K562 (cell line): Measurements from ENCODE around the gene PTPN5. TPM values are rescaled to one million over a fixed set of nuclear protein-coding genes. Genes with fewer than 3 reads are reported as not detected.

ENCODE experiments used
- ATAC-seq: fragments of 200-7000 bp; cut with Tn5 transposase; 3 replicates; pipeline ENCODE4 v1.9.1; 2020; ENCODE audit warnings: moderate library complexity
- BruUV-seq: library from RNA; stranded (reverse); fragments of 400-500 nt; replicated peaks from 2 replicates; lab custom pipeline; 2021; lab: Mats Ljungman, UMichigan
- CTCF ChIA-PET: fragments of 300-600 bp; formaldehyde crosslinking; extraction: SDS; loops from one replicate; lab custom pipeline; 2021; ENCODE audit warnings: low intra/inter-chr PET ratio; lab: Yijun Ruan, JAX
- POLR2A ChIA-PET: fragments of 300-600, 350-650 bp; sonication (Branson Sonifier 250); formaldehyde crosslinking; extraction: SDS; loops from one replicate; lab custom pipeline; 2021; ENCODE audit warnings: antibody characterized with exemption, inconsistent platforms; lab: Yijun Ruan, JAX
- DNase-seq, 4 experiments: peaks; one replicate each; pipeline versions ENCODE4 v3.0.0 to v3.0.0-alpha.2; 2011 to 2018; ENCODE audit warnings: low spot score in 3 of 4, mixed read lengths in 3 of 4; ENCODE audit errors: extremely low read depth in 1 of 4
- FAIRE-seq: peaks from 2 replicates; lab custom pipeline; 2011; peaks lifted over from hg19 to GRCh38; lab: Jason Lieb, UNC
- H2AFZ ChIP-seq: 2 replicates; pipeline ENCODE4 v1.6.0; 2011; ENCODE audit warnings: low read depth, low read length, control low read depth, inconsistent platforms
- H3K27ac ChIP-seq: fragments of 200-600 bp; 3 replicates; pipeline ENCODE4 v1.8.0; 2011; ENCODE audit warnings: low read depth, mild to moderate bottlenecking, control low read depth, inconsistent platforms, low read length, moderate library complexity, mixed read lengths; ENCODE audit errors: extremely low read depth
- H3K27me3 ChIP-seq, 2 experiments: fragments of 300-600 bp in 1 of 2; 2 replicates in 1 of 2; 3 replicates in 1 of 2; pipeline versions ENCODE4 v1.6.0 to v1.8.0; 2011; ENCODE audit warnings: inconsistent platforms in 2 of 2, low read length in 2 of 2, mild to moderate bottlenecking in 1 of 2, mixed read lengths in 1 of 2, moderate library complexity in 1 of 2; ENCODE audit not compliant: control insufficient read depth in 2 of 2, insufficient read depth in 2 of 2
- H3K36me3 ChIP-seq: fragments of 300-600 bp; 3 replicates; pipeline ENCODE4 v1.8.0; 2011; ENCODE audit warnings: mild to moderate bottlenecking, low read length, inconsistent platforms; ENCODE audit not compliant: control insufficient read depth, insufficient read depth
- H3K4me1 ChIP-seq, 2 experiments: fragments of 200-600 bp in 1 of 2; replicated peaks in 1 of 2; 2 replicates in 1 of 2; 3 replicates in 1 of 2; pipeline versions ENCODE4 v1.5.1 to v1.8.0; 2011; ENCODE audit warnings: inconsistent platforms in 2 of 2, low read length in 2 of 2, mild to moderate bottlenecking in 1 of 2, mixed read lengths in 1 of 2, moderate library complexity in 1 of 2; ENCODE audit not compliant: control insufficient read depth in 2 of 2, insufficient read depth in 2 of 2
- H3K4me2 ChIP-seq: 2 replicates; pipeline ENCODE4 v1.6.1; 2011; ENCODE audit warnings: low read length, control low read depth, inconsistent platforms, mixed read lengths; ENCODE audit not compliant: insufficient read depth
- H3K4me3 ChIP-seq: fragments of 200-600 bp; sonication (generic), shearing (Covaris generic); 2 replicates; pipeline ENCODE4 v1.5.1; 2016; ENCODE audit warnings: control low read depth, inconsistent platforms
- H3K79me2 ChIP-seq: fragments of 200-600 bp; 3 replicates; pipeline ENCODE4 v1.8.0; 2011; ENCODE audit warnings: low read length, inconsistent platforms; ENCODE audit not compliant: control insufficient read depth, insufficient read depth
- H3K9ac ChIP-seq, 2 experiments: 2 replicates each; pipeline versions ENCODE4 v1.6.0 to v1.6.1; 2011; ENCODE audit warnings: low read depth in 2 of 2, low read length in 2 of 2, control low read depth in 1 of 2, inconsistent platforms in 1 of 2, mild to moderate bottlenecking in 1 of 2, mixed read lengths in 1 of 2; ENCODE audit not compliant: insufficient read depth in 1 of 2
- H3K9me1 ChIP-seq: one replicate; pipeline ENCODE4 v1.6.0; 2011; ENCODE audit warnings: inconsistent platforms, mild to moderate bottlenecking, low read length, moderate library complexity; ENCODE audit not compliant: control insufficient read depth, insufficient read depth
- H3K9me3 ChIP-seq: replicated peaks from 2 replicates; pipeline ENCODE4 v1.5.1; 2011; ENCODE audit warnings: low read depth, low read length, inconsistent platforms; ENCODE audit not compliant: control insufficient read depth, insufficient read depth
- H4K20me1 ChIP-seq: replicated peaks from 2 replicates; pipeline ENCODE4 v1.6.1; 2011; ENCODE audit warnings: low read length, inconsistent platforms, mixed read lengths; ENCODE audit not compliant: control insufficient read depth, insufficient read depth
- CLOCK ChIP-seq: fragments of 250-450 bp; sonication (Bioruptor Pico); IDR thresholded peaks from 2 replicates; pipeline ENCODE4 v1.4.0; 2020; ENCODE audit warnings: mild to moderate bottlenecking, moderate library complexity, borderline replicate concordance
- PATZ1 ChIP-seq: fragments of 250-450 bp; sonication (Bioruptor Pico); IDR thresholded peaks from 2 replicates; pipeline ENCODE4 v1.5.0; 2020; ENCODE audit warnings: mild to moderate bottlenecking, borderline replicate concordance
- RBM17 ChIP-seq: fragments of 200-400 bp; formaldehyde crosslinking; IDR thresholded peaks from 2 replicates; pipeline ENCODE4 v1.6.1; 2017; ENCODE audit warnings: low read depth, mild to moderate bottlenecking, low read length, borderline replicate concordance
- RFX1 ChIP-seq: fragments of 450-650 bp; IDR thresholded peaks from 2 replicates; pipeline ENCODE4 v1.6.1; 2016; ENCODE audit warnings: mild to moderate bottlenecking, moderate library complexity
- ZKSCAN1 ChIP-seq: fragments of 150-350 bp; IDR thresholded peaks from 2 replicates; pipeline ENCODE4 v1.6.1; 2016; ENCODE audit warnings: low read depth, low read length
- WGBS: fragments of 100-300 bp; shearing (Covaris generic); methylation state at CpG from one replicate; pipeline ENCODE4 v1.1.6; 2016; ENCODE audit warnings: low coverage, mixed read lengths; ENCODE audit not compliant: insufficient coverage; ENCODE audit errors: missing lambda C conversion rate; 5-methylcytosine and 5-hydroxymethylcytosine counted together
- in situ Hi-C: fragments of 300-500 bp; cut with MboI; formaldehyde crosslinking; loops from 4 replicates; pipeline ENCODE4 v1.15.0; 2018; ENCODE audit warnings: inconsistent platforms, mixed read lengths
- intact Hi-C: fragments of 100-400 bp; cut with micrococcal nuclease; formaldehyde crosslinking; loops from 2 replicates; pipeline ENCODE4 v1.14.2; 2022
- polyA plus RNA-seq, 8 experiments: library from polyadenylated mRNA; depleted of rRNA in 4 of 8; stranded (reverse) in 5 of 8; unstranded in 3 of 8; fragments of >200 nt; fragmentation: Nextera tagmentation in 2 of 8; fragmentation: Illumina TruSeq in 1 of 8; extraction: Ambion mirVana in 2 of 8; extraction: Trizol in 1 of 8; gene quantifications; 2 replicates each; pipeline versions ENCODE4 v1.2.1 to v1.2.3, GENCODE V29; 2011 to 2014; ENCODE audit warnings: inconsistent platforms in 1 of 8, missing spikeins in 1 of 8
- total RNA-seq, 7 experiments: library from RNA; depleted of rRNA in 6 of 7; stranded (reverse); fragments of >200 nt in 6 of 7; fragmentation: Illumina TruSeq in 2 of 7; extraction: Trizol in 2 of 7; gene quantifications; 2 replicates each; pipeline versions ENCODE4 v1.2.1 to v1.2.3, GENCODE V29; 2011 to 2021; ENCODE audit warnings: low replicate concordance in 1 of 7
- TF ChIP-seq, protein P1 (sequence below): fragments of 250-450 bp; sonication (Bioruptor Pico); IDR thresholded peaks from 2 replicates; pipeline ENCODE4 v1.8.0; 2021; ENCODE audit warnings: moderate library complexity, mild to moderate bottlenecking, inconsistent platforms

The PTPN5 gene
- total and polyA plus RNA-seq, 9 of the 15 experiments (the other 6 are each of a cell fraction or from before 2014, with no cell fraction given): not detected

DNA sequence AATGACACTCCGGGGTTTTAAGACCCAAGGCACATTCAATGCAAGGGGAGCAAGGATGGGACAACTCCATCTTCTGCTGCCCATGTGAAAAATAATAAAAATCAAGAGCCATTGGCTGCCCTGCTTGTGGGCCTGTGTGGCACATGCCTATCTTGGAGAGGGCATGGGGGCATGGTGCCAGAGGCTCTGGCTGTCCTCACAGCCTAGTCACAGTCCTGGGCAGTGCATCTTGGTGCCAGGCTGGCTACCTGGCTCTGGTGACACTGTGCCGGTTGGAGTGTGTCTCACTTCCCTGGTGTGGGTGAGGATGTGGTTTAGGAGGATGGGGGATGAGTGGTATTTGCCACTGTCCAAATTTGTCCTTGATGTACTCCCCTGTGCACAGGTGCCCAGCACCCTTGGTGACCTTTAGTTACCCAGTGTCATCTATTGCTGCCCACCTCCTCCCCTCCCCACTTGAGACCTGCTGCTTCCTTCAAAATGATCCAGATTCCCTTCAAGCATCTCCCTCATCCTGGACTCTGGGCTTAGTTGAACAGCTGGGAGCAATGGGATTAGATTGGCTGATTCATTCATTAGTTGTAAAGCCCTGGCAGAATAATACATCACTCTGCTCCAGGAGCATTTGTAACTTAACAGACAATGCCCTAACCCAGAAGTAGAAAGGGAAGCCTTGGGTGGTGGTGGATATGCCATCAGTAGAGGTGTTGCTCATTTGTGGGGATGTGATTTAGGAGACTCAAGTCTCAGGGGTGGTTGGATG, 88.4 kb downstream of the PTPN5 start (continued):
- TF ChIP-seq CLOCK (CRISPR knock-in tag): no peak
- TF ChIP-seq, protein P1, sequence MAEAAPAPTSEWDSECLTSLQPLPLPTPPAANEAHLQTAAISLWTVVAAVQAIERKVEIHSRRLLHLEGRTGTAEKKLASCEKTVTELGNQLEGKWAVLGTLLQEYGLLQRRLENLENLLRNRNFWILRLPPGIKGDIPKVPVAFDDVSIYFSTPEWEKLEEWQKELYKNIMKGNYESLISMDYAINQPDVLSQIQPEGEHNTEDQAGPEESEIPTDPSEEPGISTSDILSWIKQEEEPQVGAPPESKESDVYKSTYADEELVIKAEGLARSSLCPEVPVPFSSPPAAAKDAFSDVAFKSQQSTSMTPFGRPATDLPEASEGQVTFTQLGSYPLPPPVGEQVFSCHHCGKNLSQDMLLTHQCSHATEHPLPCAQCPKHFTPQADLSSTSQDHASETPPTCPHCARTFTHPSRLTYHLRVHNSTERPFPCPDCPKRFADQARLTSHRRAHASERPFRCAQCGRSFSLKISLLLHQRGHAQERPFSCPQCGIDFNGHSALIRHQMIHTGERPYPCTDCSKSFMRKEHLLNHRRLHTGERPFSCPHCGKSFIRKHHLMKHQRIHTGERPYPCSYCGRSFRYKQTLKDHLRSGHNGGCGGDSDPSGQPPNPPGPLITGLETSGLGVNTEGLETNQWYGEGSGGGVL (CRISPR knock-in tag): no peak

- Histone ChIP-seq H3K27ac (no peak overlapping the region), H3K9me1 (no peaks in the 10 kb centered on the region), H3K27me3 (peaks cover 2 to 32% of the 10 kb centered on the region in 2 experiments; a peak in 4 of 5 replicates), H3K4me2 (no peak overlapping the region), H2AFZ (no peak overlapping the region), H3K79me2 (no peaks in the 10 kb centered on the region), H3K4me1 (peaks cover 13 to 21% of the 10 kb centered on the region in 2 experiments), H4K20me1 (no peaks in the 10 kb centered on the region; the same call in 1 of the 2 replicates), H3K36me3 (no peaks in the 10 kb centered on the region), H3K9ac (no peak overlapping the region), H3K9me3 (no peaks in the 10 kb centered on the region), H3K4me3 (no peak overlapping the region)
- ATAC-seq (no peak), FAIRE-seq (no peak), DNase-seq (no peak)
- BruUV-seq: no TSS peak
- WGBS: 31% methylated on average over 17 of the region's 17 CpGs
- ChIA-PET POLR2A (interaction anchor here (0.8 kb wide), 1 partner anchor 9 kb away, joined by 3 read pairs; no protein-coding TSS in a partner anchor), CTCF (no interaction called here)
- in situ Hi-C loops (no loop called here), intact Hi-C loops (no loop called here)
- TF ChIP-seq RFX1 (no peak), RBM17 (no peak), ZKSCAN1 (0 out of 2 replicates have a peak, but pooled peaks have one; percentile 55), PATZ1 (CRISPR knock-in tag) (no peak)
- TF ChIP-seq, all 486 proteins: peak for 1
These were observed 89.9 kb downstream of the PTPN5 start for GRCh38 chr11:18701614-18702216.
